Stomach (tissue), 4 donors: ENCODE measurements around the gene NXPH1.

Experiments
- EP300 ChIP-seq: sonication (generic); formaldehyde crosslinking; IDR thresholded peaks from one replicate; pipeline ENCODE4 v1.6.1; 2017; ENCODE audit warnings: antibody characterized with exemption
- POLR2A ChIP-seq, 4 donors: fragments of 450-650 bp; IDR thresholded peaks; one replicate each; pipeline ENCODE4 v1.6.1; 2016; ENCODE audit warnings: antibody characterized with exemption in 4 of 4, control low read depth in 2 of 4, mild to moderate bottlenecking in 1 of 4, moderate library complexity in 1 of 4
- POLR2AphosphoS5 ChIP-seq, 3 donors: sonication (generic); formaldehyde crosslinking; IDR thresholded peaks; one replicate each; pipeline ENCODE4 v1.6.1; 2016; ENCODE audit warnings: antibody characterized with exemption in 3 of 3
- TF ChIP-seq, protein P1 (sequence below), 7 experiments: fragments of 450-650 bp in 4 of 7; fragments of 200-600 bp in 3 of 7; sonication (generic) in 3 of 7; IDR thresholded peaks; one replicate each; pipeline ENCODE4 v1.5.1; 2016 to 2019; ENCODE audit warnings: antibody characterized with exemption in 7 of 7, control low read depth in 2 of 7, mild to moderate bottlenecking in 1 of 7

- TF ChIP-seq POLR2A (IDR thresholded peaks at IDR 0.05) (no peak), POLR2AphosphoS5 (IDR thresholded peaks at IDR 0.05) (no peak), EP300 (no peak)
- TF ChIP-seq, protein P1, sequence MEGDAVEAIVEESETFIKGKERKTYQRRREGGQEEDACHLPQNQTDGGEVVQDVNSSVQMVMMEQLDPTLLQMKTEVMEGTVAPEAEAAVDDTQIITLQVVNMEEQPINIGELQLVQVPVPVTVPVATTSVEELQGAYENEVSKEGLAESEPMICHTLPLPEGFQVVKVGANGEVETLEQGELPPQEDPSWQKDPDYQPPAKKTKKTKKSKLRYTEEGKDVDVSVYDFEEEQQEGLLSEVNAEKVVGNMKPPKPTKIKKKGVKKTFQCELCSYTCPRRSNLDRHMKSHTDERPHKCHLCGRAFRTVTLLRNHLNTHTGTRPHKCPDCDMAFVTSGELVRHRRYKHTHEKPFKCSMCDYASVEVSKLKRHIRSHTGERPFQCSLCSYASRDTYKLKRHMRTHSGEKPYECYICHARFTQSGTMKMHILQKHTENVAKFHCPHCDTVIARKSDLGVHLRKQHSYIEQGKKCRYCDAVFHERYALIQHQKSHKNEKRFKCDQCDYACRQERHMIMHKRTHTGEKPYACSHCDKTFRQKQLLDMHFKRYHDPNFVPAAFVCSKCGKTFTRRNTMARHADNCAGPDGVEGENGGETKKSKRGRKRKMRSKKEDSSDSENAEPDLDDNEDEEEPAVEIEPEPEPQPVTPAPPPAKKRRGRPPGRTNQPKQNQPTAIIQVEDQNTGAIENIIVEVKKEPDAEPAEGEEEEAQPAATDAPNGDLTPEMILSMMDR (IDR thresholded peaks at IDR 0.05) = no peak
These were observed 206.3 kb downstream of the NXPH1 start for GRCh38 chr7:8639668-8640067.
